H1 (cell line): ENCODE data around the gene OPCML. TPM values are rescaled to one million over a fixed set of nuclear protein-coding genes. Genes with fewer than 3 reads are reported as not detected.

Experiments used
- CTCF ChIA-PET: fragments of 300-600 bp; sonication (Branson Sonifier 250); formaldehyde crosslinking; loops from one replicate; lab custom pipeline; 2021; ENCODE audit not compliant: partially characterized antibody; lab: Charles Lee
- POLR2A ChIA-PET: fragments of 300-600 bp; sonication (Branson Sonifier 250); formaldehyde crosslinking; loops from one replicate; lab custom pipeline; 2021; ENCODE audit warnings: inconsistent platforms; ENCODE audit not compliant: partially characterized antibody; lab: Charles Lee
- DNase-seq, 2 experiments: peaks; one replicate each; pipeline versions ENCODE4 v3.0.0 to v3.0.0-alpha.2; 2010 to 2022; ENCODE audit warnings: low spot score in 2 of 2, low read depth in 1 of 2, mixed read lengths in 1 of 2
- FAIRE-seq: peaks from 2 replicates; lab custom pipeline; 2011; peaks lifted over from hg19 to GRCh38; lab: Jason Lieb, UNC
- H2AFZ ChIP-seq: 2 replicates; pipeline ENCODE4 v1.8.1; 2012; ENCODE audit warnings: low read length, inconsistent platforms
- H2AK5ac ChIP-seq: 2 replicates; pipeline ENCODE4 v1.6.1; 2013; ENCODE audit warnings: low read depth, low read length
- H2BK120ac ChIP-seq: replicated peaks from 2 replicates; pipeline ENCODE3; 2013; ENCODE audit warnings: low read depth, low read length, inconsistent platforms
- H2BK12ac ChIP-seq: 2 replicates; pipeline ENCODE4 v1.6.1; 2013; ENCODE audit warnings: low read depth, low read length
- H2BK15ac ChIP-seq: 2 replicates; pipeline ENCODE4 v1.6.1; 2013; ENCODE audit warnings: low read length
- H2BK20ac ChIP-seq: 2 replicates; pipeline ENCODE4 v1.6.1; 2013; ENCODE audit warnings: low read length
- H2BK5ac ChIP-seq: 2 replicates; pipeline ENCODE4 v1.6.1; 2013; ENCODE audit warnings: low read depth, low read length
- H3K14ac ChIP-seq: 2 replicates; pipeline ENCODE4 v1.6.1; 2013; ENCODE audit warnings: inconsistent platforms; ENCODE audit not compliant: insufficient read length
- H3K18ac ChIP-seq: 2 replicates; pipeline ENCODE4 v1.6.1; 2013; ENCODE audit warnings: low read length; ENCODE audit errors: extremely low read depth
- H3K23ac ChIP-seq: 2 replicates; pipeline ENCODE4 v1.6.1; 2013; ENCODE audit warnings: inconsistent platforms; ENCODE audit not compliant: insufficient read length
- H3K23me2 ChIP-seq: 2 replicates; pipeline ENCODE4 v1.6.1; 2013; ENCODE audit warnings: low read depth, low read length
- H3K27ac ChIP-seq: 2 replicates; pipeline ENCODE4 v1.6.1; 2011; ENCODE audit warnings: low read depth, low read length, inconsistent platforms
- H3K27me3 ChIP-seq, 4 experiments: replicated peaks in 1 of 4; 1 replicate in 1 of 4; 2 replicates in 3 of 4; pipeline versions ENCODE4 v1.6.1 to v1.8.1; 2011 to 2013; ENCODE audit warnings: low read length in 3 of 4, mild to moderate bottlenecking in 3 of 4, inconsistent platforms in 2 of 4, mixed read lengths in 2 of 4, moderate library complexity in 1 of 4; ENCODE audit not compliant: control insufficient read depth in 3 of 4, insufficient read depth in 3 of 4; ENCODE audit errors: extremely low read depth in 1 of 4
- H3K36me3 ChIP-seq, 4 experiments: 2 replicates each; pipeline versions ENCODE4 v1.6.1 to v1.8.1; 2011 to 2013; ENCODE audit warnings: mild to moderate bottlenecking in 4 of 4, low read length in 3 of 4, moderate library complexity in 2 of 4, control low read depth in 1 of 4, inconsistent platforms in 1 of 4; ENCODE audit not compliant: insufficient read depth in 4 of 4, control insufficient read depth in 2 of 4
- H3K4ac ChIP-seq: replicated peaks from 2 replicates; pipeline ENCODE3; 2013; ENCODE audit warnings: low read length, low read depth, mixed read lengths, inconsistent platforms; ENCODE audit not compliant: insufficient read length
- H3K4me1 ChIP-seq, 4 experiments: replicated peaks in 1 of 4; 1 replicate in 1 of 4; 2 replicates in 3 of 4; pipeline versions ENCODE4 v1.6.1 to v1.8.1; 2011 to 2013; ENCODE audit warnings: low read length in 3 of 4, inconsistent platforms in 2 of 4, mixed read lengths in 1 of 4; ENCODE audit not compliant: insufficient read depth in 4 of 4, control insufficient read depth in 3 of 4
- H3K4me2 ChIP-seq, 2 experiments: 2 replicates each; pipeline versions ENCODE4 v1.6.1 to v1.8.1; 2011 to 2013; ENCODE audit warnings: low read depth in 2 of 2, low read length in 2 of 2, control low read depth in 1 of 2, inconsistent platforms in 1 of 2, mild to moderate bottlenecking in 1 of 2; ENCODE audit not compliant: insufficient read depth in 1 of 2
- H3K4me3 ChIP-seq, 4 experiments: fragments of 200-600, 300-600 bp in 1 of 4; sonication (generic), shearing (Covaris generic), sonication (Bioruptor Twin) in 1 of 4; 2 replicates each; pipeline versions ENCODE4 v1.5.1 to v1.8.1; 2011 to 2016; ENCODE audit warnings: low read length in 4 of 4, low read depth in 3 of 4, control low read depth in 2 of 4, inconsistent platforms in 2 of 4, mild to moderate bottlenecking in 2 of 4, mixed read lengths in 1 of 4, moderate library complexity in 1 of 4; ENCODE audit not compliant: insufficient read depth in 2 of 4; ENCODE audit errors: extremely low read depth in 1 of 4
- H3K56ac ChIP-seq: replicated peaks from 2 replicates; pipeline ENCODE3; 2013; ENCODE audit warnings: low read depth, mild to moderate bottlenecking, mixed read lengths, low read length, inconsistent platforms; ENCODE audit not compliant: insufficient read length
- H3K79me1 ChIP-seq: 2 replicates; pipeline ENCODE4 v1.6.1; 2013; ENCODE audit warnings: low read depth, low read length, control low read depth
- H3K79me2 ChIP-seq, 2 experiments: 2 replicates each; pipeline versions ENCODE4 v1.6.1 to v1.8.1; 2012 to 2013; ENCODE audit warnings: low read length in 2 of 2, mild to moderate bottlenecking in 2 of 2, inconsistent platforms in 1 of 2; ENCODE audit not compliant: insufficient read depth in 2 of 2, control insufficient read depth in 1 of 2
- H3K9ac ChIP-seq, 4 experiments: replicated peaks in 1 of 4; 1 replicate in 1 of 4; 2 replicates in 3 of 4; pipeline versions ENCODE4 v1.6.1 to v1.8.1; 2011 to 2013; ENCODE audit warnings: low read depth in 3 of 4, low read length in 3 of 4, control low read depth in 2 of 4, mild to moderate bottlenecking in 2 of 4, moderate library complexity in 2 of 4, inconsistent platforms in 1 of 4; ENCODE audit errors: extremely low read depth in 1 of 4
- H3K9me3 ChIP-seq, 2 experiments: 2 replicates each; pipeline versions ENCODE4 v1.6.1 to v1.8.1; 2012 to 2013; ENCODE audit warnings: mild to moderate bottlenecking in 2 of 2, moderate library complexity in 2 of 2, control low read depth in 1 of 2, inconsistent platforms in 1 of 2, low read depth in 1 of 2, low read length in 1 of 2, mixed read lengths in 1 of 2; ENCODE audit not compliant: insufficient read depth in 2 of 2
- H4K20me1 ChIP-seq, 2 experiments: replicated peaks in 1 of 2; 2 replicates each; pipeline versions ENCODE3 to v1.8.1; 2011 to 2013; ENCODE audit warnings: inconsistent platforms in 2 of 2, low read length in 2 of 2, mild to moderate bottlenecking in 1 of 2; ENCODE audit not compliant: insufficient read depth in 2 of 2, control insufficient read depth in 1 of 2
- H4K5ac ChIP-seq: 2 replicates; pipeline ENCODE4 v1.6.1; 2013; ENCODE audit warnings: low read length, low read depth, mixed read lengths, inconsistent platforms; ENCODE audit not compliant: insufficient read length
- H4K8ac ChIP-seq: 2 replicates; pipeline ENCODE4 v1.8.0; 2013; ENCODE audit warnings: mild to moderate bottlenecking, moderate library complexity, low read length, inconsistent platforms; ENCODE audit not compliant: insufficient read depth; ENCODE audit errors: extremely low read depth
- H4K91ac ChIP-seq: replicated peaks from 2 replicates; pipeline ENCODE3; 2013; ENCODE audit warnings: low read length, mixed read lengths, inconsistent platforms; ENCODE audit not compliant: insufficient read length
- BCL11A ChIP-seq, 2 experiments: IDR thresholded peaks; one replicate each; pipeline ENCODE4 v1.6.1; 2011; ENCODE audit warnings: low read depth in 2 of 2, low read length in 2 of 2, mild to moderate bottlenecking in 2 of 2
- EP300 ChIP-seq, 2 experiments: IDR thresholded peaks; 1 replicate in 1 of 2; 2 replicates in 1 of 2; pipeline ENCODE4 v1.6.1; 2011 to 2012; ENCODE audit warnings: low read depth in 2 of 2, low read length in 2 of 2, mild to moderate bottlenecking in 2 of 2, borderline replicate concordance in 1 of 2, inconsistent platforms in 1 of 2, moderate library complexity in 1 of 2
- JUND ChIP-seq: IDR thresholded peaks from 2 replicates; pipeline ENCODE4 v1.6.1; 2011; ENCODE audit warnings: mild to moderate bottlenecking, improper control_type of control experiment, low read length
- NRF1 ChIP-seq: IDR thresholded peaks from 2 replicates; pipeline ENCODE4 v1.6.1; 2011; ENCODE audit warnings: mild to moderate bottlenecking, low read depth, low read length, improper control_type of control experiment
- POLR2AphosphoS5 ChIP-seq: IDR thresholded peaks from 2 replicates; pipeline ENCODE4 v1.6.1; 2011; ENCODE audit warnings: low read depth, low read length
- RAD21 ChIP-seq, 2 experiments: IDR thresholded peaks in 1 of 2; conservative IDR thresholded peaks in 1 of 2; 2 replicates each; pipeline ENCODE4 v1.6.1; 2011; ENCODE audit warnings: low read depth in 2 of 2, low read length in 2 of 2, improper control_type of control experiment in 1 of 2, inconsistent platforms in 1 of 2, mild to moderate bottlenecking in 1 of 2, moderate library complexity in 1 of 2
- RNF2 ChIP-seq: fragments of 200-900, 300-1000 bp; sonication (generic); IDR thresholded peaks from 2 replicates; pipeline ENCODE4 v1.7.1; 2016; ENCODE audit warnings: borderline replicate concordance, low read depth, mild to moderate bottlenecking, antibody characterized with exemption, low read length; ENCODE audit not compliant: poor library complexity, severe bottlenecking; ENCODE audit errors: missing control alignments
- SRF ChIP-seq: IDR thresholded peaks from 2 replicates; pipeline ENCODE4 v1.6.1; 2011; ENCODE audit warnings: mild to moderate bottlenecking, low read depth, low read length, moderate library complexity
- TBP ChIP-seq: IDR thresholded peaks from 2 replicates; pipeline ENCODE4 v1.6.1; 2011; ENCODE audit warnings: low read depth, low read length, improper control_type of control experiment
- TEAD4 ChIP-seq: IDR thresholded peaks from 2 replicates; pipeline ENCODE4 v1.6.1; 2012; ENCODE audit warnings: low read depth, low read length, inconsistent platforms, mixed read lengths
- ZNF274 ChIP-seq: IDR thresholded peaks from 2 replicates; pipeline ENCODE4 v1.7.0; 2012; ENCODE audit warnings: low read length, borderline replicate concordance; ENCODE audit errors: extremely low read depth
- WGBS, 2 experiments: shearing (Covaris generic) in 1 of 2; methylation state at CpG; one replicate each; pipeline versions ENCODE4 v1.1.6 to v1.1.7; 2013 to 2015; ENCODE audit warnings: low lambda C conversion rate in 2 of 2, mixed read lengths in 2 of 2, inconsistent platforms in 1 of 2, low coverage in 1 of 2, missing lambda C conversion rate in 1 of 2; ENCODE audit not compliant: insufficient replicate concordance in 2 of 2, insufficient coverage in 1 of 2, insufficient read length in 1 of 2; ENCODE audit errors: extremely low coverage in 1 of 2, missing lambda C conversion rate in 1 of 2; 5-methylcytosine and 5-hydroxymethylcytosine counted together
- polyA plus RNA-seq, 7 experiments: library from polyadenylated mRNA; depleted of rRNA in 3 of 7; stranded (reverse) in 5 of 7; unstranded in 2 of 7; fragments of >200 nt in 5 of 7; fragments of 200-250 nt in 2 of 7; gene quantifications; 1 replicate in 5 of 7; 2 replicates in 1 of 7; 4 replicates in 1 of 7; pipeline versions ENCODE4 v1.2.1 to v1.2.3, GENCODE V29; 2011 to 2013; ENCODE audit warnings: missing spikeins in 2 of 7, mixed read lengths in 2 of 7
- total RNA-seq: library from RNA; stranded (reverse); fragmentation: NEBNext Ultra II Directional; extraction: Animal tissue kit (Norgen Biotek cat#: 25700); gene quantifications from 2 replicates; pipeline ENCODE4 v1.2.1, GENCODE V29; 2021

Gene OPCML
- total and polyA plus RNA-seq, 2 of the 8 experiments (the other 6 are each of a cell fraction or from before 2014, with no cell fraction given), result 2.3 to 3.1 TPM

- Histone ChIP-seq H3K18ac (no peak overlapping the region), H3K4me1 (peaks cover 1 to 8% (median 3%) of the 10 kb centered on the region in 4 experiments; a peak in 4 of 7 replicates), H3K27me3 (no peaks in the 10 kb centered on the region), H3K23me2 (no peaks in the 10 kb centered on the region), H4K8ac (0 out of 2 replicates have a peak overlapping the region, but pooled peaks have one; percentile 28), H2BK5ac (no peak overlapping the region), H3K79me1 (no peaks in the 10 kb centered on the region), H2AK5ac (no peak overlapping the region), H3K27ac (no peak overlapping the region), H3K23ac (no peak overlapping the region), H2BK120ac (no peak overlapping the region), H3K4me3 (no peak overlapping the region), H4K91ac (no peak overlapping the region), H3K36me3 (no peaks in the 10 kb centered on the region), H3K56ac (no peak overlapping the region), H2BK15ac (no peak overlapping the region), H3K79me2 (no peaks in the 10 kb centered on the region), H3K4me2 (no peak overlapping the region), H2BK12ac (0 out of 2 replicates have a peak overlapping the region, but pooled peaks have one; percentile 52), H2AFZ (no peak overlapping the region), H4K5ac (no peak overlapping the region), H3K4ac (no peak overlapping the region), H3K14ac (no peak overlapping the region), H3K9me3 (peaks cover 0 to 2% of the 10 kb centered on the region in 2 experiments; a peak in 1 of 4 replicates), H2BK20ac (no peak overlapping the region; the same call in 1 of the 2 replicates), H4K20me1 (no peaks in the 10 kb centered on the region), H3K9ac (no peak overlapping the region)
- FAIRE-seq (no peak), DNase-seq (no peak)
- POLR2A ChIA-PET, result interaction anchor here (1.1 kb wide), 1 partner anchor 11 kb away, joined by 3 read pairs; no protein-coding TSS in a partner anchor
- TF ChIP-seq TBP (no peak), ZNF274 (no peak), TEAD4 (no peak), POLR2AphosphoS5 (no peak), RAD21 (IDR thresholded peaks at IDR 0.05 in 1 of 2, conservative IDR thresholded peaks at IDR 0.05 in 1 of 2; ENCODE audit: low read depth in 2 of 2, low read length in 2 of 2) (no peak), NRF1 (no peak), EP300 (IDR thresholded peaks at IDR 0.05; ENCODE audit: borderline replicate concordance in 1 of 2, low read depth in 2 of 2, low read length in 2 of 2) (no peak), SRF (no peak), BCL11A (IDR thresholded peaks at IDR 0.05; ENCODE audit: low read depth in 2 of 2, low read length in 2 of 2) (no peak), JUND (no peak), RNF2 (no peak)
- 86% methylated on average over 9 of the region's 9 CpGs; no CpG with 5 or more reads in 1 of the 2 experiments for WGBS, 2 experiments
- CTCF ChIA-PET, result no interaction called here
These were observed 248.1 kb downstream of the OPCML start for GRCh38 chr11:133284156-133284555.
